PC-3 (cell line): ENCODE data around the gene TRIM27. TPM values are rescaled to one million over a fixed set of nuclear protein-coding genes. Genes with fewer than 3 reads are reported as not detected.

Experiments
- ATAC-seq: fragments of 200-7000 bp; cut with Tn5 transposase; 2 replicates; pipeline ENCODE4 v1.9.1; 2020; ENCODE audit warnings: mild to moderate bottlenecking, moderate library complexity
- BruUV-seq: library from RNA; stranded (reverse); fragments of 400-500 nt; replicated peaks from 2 replicates; lab custom pipeline; 2021; lab: Mats Ljungman, UMichigan
- CTCF ChIA-PET: fragments of 300-600 bp; sonication (Branson Sonifier 250); formaldehyde crosslinking; loops from one replicate; lab custom pipeline; 2022; ENCODE audit warnings: antibody characterized with exemption; lab: Charles Lee
- POLR2A ChIA-PET: fragments of 300-600 bp; sonication (Branson Sonifier 250); formaldehyde crosslinking; loops from one replicate; lab custom pipeline; 2022; ENCODE audit warnings: antibody characterized with exemption; ENCODE audit not compliant: unreplicated experiment; lab: Charles Lee
- DNase-seq: peaks from one replicate; pipeline ENCODE4 v3.0.0-alpha.2; 2015
- H2AFZ ChIP-seq: fragments of 300-600 bp; sonication (generic); 2 replicates; pipeline ENCODE4 v1.6.0; 2016; ENCODE audit warnings: antibody characterized with exemption, low read length
- H3F3A ChIP-seq: fragments of 300-600 bp; sonication (generic); one replicate; pipeline ENCODE4 v1.6.0; 2017; ENCODE audit warnings: antibody characterized with exemption, low read length, control low read depth, mild to moderate bottlenecking; ENCODE audit not compliant: unreplicated experiment
- H3K27ac ChIP-seq: fragments of 300-600 bp; sonication (generic); 2 replicates; pipeline ENCODE4 v1.5.1; 2016; ENCODE audit warnings: mild to moderate bottlenecking, low read length
- H3K27me3 ChIP-seq: fragments of 300-600 bp; sonication (generic); 2 replicates; pipeline ENCODE4 v1.6.1; 2016; ENCODE audit warnings: low read length, mixed read lengths
- H3K36me3 ChIP-seq: fragments of 300-600 bp; sonication (generic); 2 replicates; pipeline ENCODE4 v1.6.1; 2016; ENCODE audit warnings: low read depth, mixed run types, low read length, mixed read lengths
- H3K4me1 ChIP-seq: fragments of 300-600 bp; sonication (generic); 2 replicates; pipeline ENCODE4 v1.5.1; 2016; ENCODE audit warnings: low read length; ENCODE audit not compliant: insufficient read depth
- H3K4me2 ChIP-seq: fragments of 300-600 bp; sonication (generic); 2 replicates; pipeline ENCODE4 v1.6.0; 2016; ENCODE audit warnings: low read length
- H3K4me3 ChIP-seq: fragments of 300-600 bp; sonication (generic); 2 replicates; pipeline ENCODE4 v1.5.1; 2016; ENCODE audit warnings: mild to moderate bottlenecking, low read length, mixed read lengths
- H3K79me2 ChIP-seq: fragments of 300-600 bp; sonication (generic); 2 replicates; pipeline ENCODE4 v1.6.1; 2017; ENCODE audit warnings: low read length, mixed read lengths
- H3K9ac ChIP-seq: fragments of 300-600 bp; sonication (generic); 2 replicates; pipeline ENCODE4 v1.6.0; 2016; ENCODE audit warnings: mild to moderate bottlenecking, low read length
- H3K9me2 ChIP-seq: fragments of 300-600 bp; sonication (generic); replicated peaks from 2 replicates; pipeline ENCODE4 v1.6.1; 2016; ENCODE audit warnings: mixed run types, low read length, mixed read lengths
- H3K9me3 ChIP-seq: fragments of 300-600 bp; sonication (generic); 2 replicates; pipeline ENCODE4 v1.6.1; 2016; ENCODE audit warnings: low read length, mixed read lengths
- H4K20me1 ChIP-seq: fragments of 300-600 bp; sonication (generic); 2 replicates; pipeline ENCODE4 v1.6.1; 2016; ENCODE audit warnings: low read length, mixed read lengths
- EZH2 ChIP-seq: fragments of 300-600 bp; sonication (generic); IDR thresholded peaks from one replicate; pipeline ENCODE4 v1.6.1; 2017; ENCODE audit warnings: antibody characterized with exemption, mild to moderate bottlenecking, low read length; ENCODE audit not compliant: unreplicated experiment
- EZH2phosphoT487 ChIP-seq: fragments of 300-600 bp; sonication (generic); IDR thresholded peaks from 2 replicates; pipeline ENCODE4 v1.6.1; 2018; ENCODE audit warnings: mild to moderate bottlenecking, antibody characterized with exemption, low read length, borderline replicate concordance
- intact Hi-C: fragments of 100-400 bp; cut with micrococcal nuclease; formaldehyde crosslinking; loops from 2 replicates; pipeline ENCODE4 v1.9.0; 2023
- total RNA-seq: library from RNA; depleted of rRNA; stranded (reverse); fragments of >200 nt; gene quantifications from 2 replicates; pipeline ENCODE4 v1.2.3, GENCODE V29; 2014
- TF ChIP-seq, protein P1 (sequence below): fragments of 300-600 bp; sonication (generic); conservative IDR thresholded peaks from 2 replicates; pipeline ENCODE4 v1.5.1; 2017; ENCODE audit warnings: antibody characterized with exemption, low read depth, mild to moderate bottlenecking, low read length

TRIM27 gene
- total RNA-seq, 1 experiment from 2014 or later, result 85.8 TPM

DNA sequence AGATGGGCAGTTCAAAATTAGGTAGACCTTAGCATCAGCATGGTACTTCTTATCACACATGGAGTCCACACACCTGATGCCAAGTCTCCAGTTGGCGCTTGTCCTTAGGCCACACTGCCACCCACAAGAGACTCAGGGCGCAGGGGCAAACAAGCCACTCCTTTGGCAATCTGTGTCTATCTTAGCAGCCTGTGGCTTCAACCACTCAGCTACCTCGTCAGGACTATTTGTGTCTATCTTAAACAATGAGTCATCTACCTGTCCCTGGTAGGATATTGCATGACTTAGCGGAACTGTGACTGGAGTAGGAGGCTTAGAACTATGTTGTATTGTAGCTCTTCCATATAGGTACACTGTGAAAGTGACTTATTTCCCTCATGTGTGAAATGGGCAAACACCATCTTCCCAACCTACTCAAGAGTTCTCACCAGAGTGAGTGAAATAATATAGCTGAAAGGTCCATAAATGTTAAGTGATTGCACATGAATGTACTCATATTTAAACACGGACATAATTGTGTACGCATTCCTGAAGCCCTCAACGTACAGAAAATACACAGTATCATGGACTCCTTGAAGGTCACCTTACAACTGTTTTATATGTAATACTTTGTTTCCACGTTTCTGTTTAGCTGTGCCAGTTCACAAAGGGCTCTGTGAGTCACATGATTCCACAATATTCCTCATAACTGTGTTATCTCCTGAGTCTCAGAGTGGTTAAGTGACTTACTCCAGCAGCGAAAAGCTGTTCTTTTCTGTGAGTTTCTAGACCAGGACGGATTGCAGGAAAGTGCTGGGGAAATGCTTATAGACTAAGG, 1.6 kb downstream of the TRIM27 start:
- ChIA-PET POLR2A (interaction anchor here (0.5 to 0.7 kb wide), 5 partner anchors 9 to 1775 kb away, joined by 3 to 18 read pairs (median 4); a partner anchor contains a TSS), CTCF (interaction anchor here (0.6 to 1.1 kb wide), 3 partner anchors 84 to 726 kb away, joined by 3 to 7 read pairs (median 6); no protein-coding TSS in a partner anchor)
- peak; percentile 82 for ATAC-seq
- Histone ChIP-seq H3K9me3 (no peaks in the 10 kb centered on the region), H3F3A (peaks cover 4% of the 10 kb centered on the region), H3K27ac (peak overlapping the region; percentile 82), H3K27me3 (no peaks in the 10 kb centered on the region), H3K4me3 (peak overlapping the region; percentile 86), H3K4me1 (peaks cover 23% of the 10 kb centered on the region), H2AFZ (no peak overlapping the region), H3K9me2 (no peaks in the 10 kb centered on the region), H3K9ac (peak overlapping the region; percentile 99), H4K20me1 (peaks cover 28% of the 10 kb centered on the region), H3K79me2 (peaks cover 59% of the 10 kb centered on the region), H3K4me2 (peak overlapping the region; percentile 91), H3K36me3 (peaks cover 35% of the 10 kb centered on the region)
- DNase-seq, result peak; percentile 92
- TF ChIP-seq EZH2 (no peak), EZH2phosphoT487 (no peak)
- TF ChIP-seq, protein P1, sequence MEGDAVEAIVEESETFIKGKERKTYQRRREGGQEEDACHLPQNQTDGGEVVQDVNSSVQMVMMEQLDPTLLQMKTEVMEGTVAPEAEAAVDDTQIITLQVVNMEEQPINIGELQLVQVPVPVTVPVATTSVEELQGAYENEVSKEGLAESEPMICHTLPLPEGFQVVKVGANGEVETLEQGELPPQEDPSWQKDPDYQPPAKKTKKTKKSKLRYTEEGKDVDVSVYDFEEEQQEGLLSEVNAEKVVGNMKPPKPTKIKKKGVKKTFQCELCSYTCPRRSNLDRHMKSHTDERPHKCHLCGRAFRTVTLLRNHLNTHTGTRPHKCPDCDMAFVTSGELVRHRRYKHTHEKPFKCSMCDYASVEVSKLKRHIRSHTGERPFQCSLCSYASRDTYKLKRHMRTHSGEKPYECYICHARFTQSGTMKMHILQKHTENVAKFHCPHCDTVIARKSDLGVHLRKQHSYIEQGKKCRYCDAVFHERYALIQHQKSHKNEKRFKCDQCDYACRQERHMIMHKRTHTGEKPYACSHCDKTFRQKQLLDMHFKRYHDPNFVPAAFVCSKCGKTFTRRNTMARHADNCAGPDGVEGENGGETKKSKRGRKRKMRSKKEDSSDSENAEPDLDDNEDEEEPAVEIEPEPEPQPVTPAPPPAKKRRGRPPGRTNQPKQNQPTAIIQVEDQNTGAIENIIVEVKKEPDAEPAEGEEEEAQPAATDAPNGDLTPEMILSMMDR, result no peak
- BruUV-seq, result TSS peak; percentile 47
- intact Hi-C loops, result loop anchor here (1.0 kb wide), 5 partner anchors 18 to 94 kb away; no protein-coding TSS in a partner anchor

DNA sequence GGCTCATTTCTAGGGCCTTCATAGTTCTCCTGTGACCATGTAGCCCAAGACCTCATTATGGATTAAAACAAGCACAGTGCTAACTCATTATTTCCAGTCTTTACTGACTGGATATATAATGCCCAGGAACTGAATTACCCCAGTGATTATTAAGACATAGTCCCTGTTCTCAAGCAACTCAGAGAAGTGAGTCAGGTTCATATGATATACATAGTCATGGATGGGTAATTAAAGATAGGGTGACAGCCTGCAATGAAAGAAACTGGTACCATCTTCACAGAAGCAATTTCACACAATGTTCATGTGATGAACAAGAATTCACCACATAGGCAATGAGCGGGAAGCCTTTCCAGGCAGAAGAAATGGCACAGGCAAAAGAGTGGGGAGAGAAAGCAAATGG, 3.5 kb downstream of the TRIM27 start:
- peaks cover 4% of the 10 kb centered on the region for H3F3A ChIP-seq
- no peaks in the 10 kb centered on the region for H3K9me2 ChIP-seq
- CTCF ChIA-PET, result no interaction called here
- H3K79me2 ChIP-seq, result peaks cover 74% of the 10 kb centered on the region
- peak overlapping the region; percentile 34; the same call in 1 of the 2 replicates for H3K4me2 ChIP-seq
- ATAC-seq (no peak), DNase-seq (no peak)
- no TSS peak for BruUV-seq
- no peak overlapping the region for H3K27ac ChIP-seq
- H3K4me3 ChIP-seq, result 0 out of 2 replicates have a peak overlapping the region, but pooled peaks have one; percentile 10
- no peaks in the 10 kb centered on the region for H3K27me3 ChIP-seq
- no peak overlapping the region for H3K9ac ChIP-seq
- peaks cover 23% of the 10 kb centered on the region for H3K4me1 ChIP-seq
- intact Hi-C loops, result no loop called here
- no peak for TF ChIP-seq EZH2
- POLR2A ChIA-PET, result no interaction called here
- H4K20me1 ChIP-seq, result peaks cover 28% of the 10 kb centered on the region
- no peak overlapping the region for H2AFZ ChIP-seq
- no peaks in the 10 kb centered on the region for H3K9me3 ChIP-seq
- peaks cover 48% of the 10 kb centered on the region for H3K36me3 ChIP-seq

DNA sequence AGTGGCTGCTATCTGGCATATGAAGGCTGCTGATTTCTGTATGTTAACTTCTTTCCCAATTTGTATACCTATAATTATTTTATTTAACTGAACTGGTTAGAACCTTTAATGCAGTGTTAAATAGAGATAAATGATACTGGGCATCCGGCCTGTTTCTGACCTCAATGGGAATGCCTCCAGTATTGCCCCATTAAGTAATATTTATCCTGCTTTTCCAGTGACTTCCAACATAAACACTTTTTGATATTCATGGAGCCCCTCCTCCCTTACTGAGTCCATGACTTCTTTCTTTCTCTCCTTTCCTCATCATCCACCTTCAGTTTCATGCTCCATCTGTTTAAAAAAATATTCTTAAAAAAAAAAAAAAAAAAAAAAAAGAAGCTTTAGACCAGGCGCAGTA, 8.8 kb downstream of the TRIM27 start:
- ATAC-seq, result no peak
- H3K4me2 ChIP-seq, result no peak overlapping the region
- H3K4me1 ChIP-seq, result peaks cover 4% of the 10 kb centered on the region; the same call in 1 of the 2 replicates
- BruUV-seq, result no TSS peak
- no peak for DNase-seq
- peaks cover 50% of the 10 kb centered on the region for H3K79me2 ChIP-seq
- intact Hi-C loops, result no loop called here
- ChIA-PET CTCF (no interaction called here), POLR2A (no interaction called here)
- TF ChIP-seq, protein P1, result no peak
- TF ChIP-seq EZH2 (no peak), EZH2phosphoT487 (no peak)
- H3K9ac ChIP-seq, result no peak overlapping the region
- H3K4me3 ChIP-seq, result no peak overlapping the region
- H3F3A ChIP-seq, result no peaks in the 10 kb centered on the region
- no peak overlapping the region for H2AFZ ChIP-seq
- peaks cover 64% of the 10 kb centered on the region for H3K36me3 ChIP-seq
- H3K9me2 ChIP-seq, result no peaks in the 10 kb centered on the region
- H3K9me3 ChIP-seq, result no peaks in the 10 kb centered on the region
- no peak overlapping the region for H3K27ac ChIP-seq
- H4K20me1 ChIP-seq, result peaks cover 12% of the 10 kb centered on the region
- H3K27me3 ChIP-seq, result no peaks in the 10 kb centered on the region
